GM12865 (cell line): ENCODE measurements around the gene IDH1.

ENCODE experiments used
- DNase-seq: peaks from one replicate; pipeline ENCODE4 v3.0.0; 2010; ENCODE audit warnings: low read depth
- H3K4me3 ChIP-seq: 2 replicates; pipeline ENCODE4 v1.5.1; 2011; ENCODE audit warnings: mild to moderate bottlenecking, low read depth, low read length, control low read depth
- CTCF ChIP-seq: IDR thresholded peaks from 2 replicates; pipeline ENCODE4 v1.5.1; 2011; ENCODE audit warnings: low read length, control low read depth, low read depth, inconsistent platforms; ENCODE audit not compliant: insufficient read depth; ENCODE audit errors: missing control alignments

The IDH1 gene

GRCh38 chr2:208239770-208240493 is 14.9 kb downstream of the IDH1 start:
- H3K4me3 ChIP-seq = no peak overlapping the region
- no peak for TF ChIP-seq CTCF
- DNase-seq = no peak

GRCh38 chr2:208235860-208236259 is 19.0 kb downstream of the IDH1 start:
- TF ChIP-seq CTCF = no peak
- no peak for DNase-seq
- no peak overlapping the region for H3K4me3 ChIP-seq

GRCh38 chr2:208234786-208235185 is 20.1 kb downstream of the IDH1 start:
- no peak for TF ChIP-seq CTCF

GRCh38 chr2:208228476-208228875 is 26.4 kb downstream of the IDH1 start:
- DNase-seq = no peak
- no peak overlapping the region for H3K4me3 ChIP-seq
- no peak for TF ChIP-seq CTCF

More at GRCh38 chr2:208234786-208235185, 20.1 kb downstream of the IDH1 start:
- DNase-seq = no peak
- no peak overlapping the region for H3K4me3 ChIP-seq

- no peak for TF ChIP-seq CTCF
- DNase-seq = no peak
Measured at GRCh38 chr2:208227581-208228232, 27.2 kb downstream of the IDH1 start.

GRCh38 chr2:208224802-208225201 is 30.1 kb downstream of the IDH1 start:
- TF ChIP-seq CTCF = no peak
- DNase-seq = no peak
- no peak overlapping the region for H3K4me3 ChIP-seq

More at GRCh38 chr2:208227581-208228232, 27.2 kb downstream of the IDH1 start:
- H3K4me3 ChIP-seq = no peak overlapping the region
